Fibroblast of lung (primary cell): Measurements from ENCODE around the gene ALDH1A1.

ENCODE experiments used
- CTCF ChIP-seq, 2 donors: IDR thresholded peaks in 1 of 2; conservative IDR thresholded peaks in 1 of 2; 1 replicate in 1 of 2; 2 replicates in 1 of 2; pipeline ENCODE4 v1.5.1; 2011 to 2012; ENCODE audit warnings: low read length in 2 of 2, control low read depth in 1 of 2, inconsistent platforms in 1 of 2, low read depth in 1 of 2, mild to moderate bottlenecking in 1 of 2
- EZH2 ChIP-seq: IDR thresholded peaks from 2 replicates; pipeline ENCODE4 v1.5.1; 2012; ENCODE audit warnings: low read length, control low read depth, mild to moderate bottlenecking; ENCODE audit errors: missing control alignments

GRCh38 chr9:72949244-72949582, 3.6 kb downstream of the ALDH1A1 start:
- no peak for TF ChIP-seq CTCF (conservative IDR thresholded peaks at IDR 0.05 in 1 of 2, IDR thresholded peaks at IDR 0.05 in 1 of 2; ENCODE audit: low read depth in 1 of 2, low read length in 2 of 2)
- no peak for TF ChIP-seq EZH2
